H9 (cell line): Measurements from ENCODE around the gene ELFN1. TPM values are rescaled to one million over a fixed set of nuclear protein-coding genes. Genes with fewer than 3 reads are reported as not detected.

Source experiments
- DNase-seq: peaks from one replicate; pipeline ENCODE4 v3.0.0-alpha.2; 2017
- H2AFZ ChIP-seq: one replicate; pipeline ENCODE4 v1.6.1; 2013; ENCODE audit warnings: mild to moderate bottlenecking, low read length, control low read depth, moderate library complexity
- H2AK5ac ChIP-seq: 2 replicates; pipeline ENCODE4 v1.6.1; 2013; ENCODE audit warnings: low read length, control low read depth, mixed read lengths; ENCODE audit not compliant: insufficient read length
- H2BK120ac ChIP-seq: one replicate; pipeline ENCODE4 v1.6.1; 2013; ENCODE audit warnings: low read depth, mild to moderate bottlenecking, low read length, control low read depth, inconsistent platforms; ENCODE audit not compliant: poor library complexity, severe bottlenecking
- H2BK12ac ChIP-seq: 2 replicates; pipeline ENCODE4 v1.6.1; 2013; ENCODE audit warnings: low read length, control low read depth, mixed read lengths, low read depth; ENCODE audit not compliant: insufficient read length
- H2BK15ac ChIP-seq: 2 replicates; pipeline ENCODE4 v1.6.1; 2013; ENCODE audit warnings: low read depth, low read length, control low read depth
- H2BK20ac ChIP-seq: one replicate; pipeline ENCODE4 v1.6.1; 2013; ENCODE audit warnings: low read depth, mild to moderate bottlenecking, low read length, control low read depth, inconsistent platforms; ENCODE audit not compliant: poor library complexity, severe bottlenecking
- H2BK5ac ChIP-seq: 2 replicates; pipeline ENCODE4 v1.6.1; 2013; ENCODE audit warnings: low read length, control low read depth, mixed read lengths; ENCODE audit not compliant: insufficient read length
- H3K14ac ChIP-seq: 2 replicates; pipeline ENCODE4 v1.6.1; 2013; ENCODE audit warnings: low read length, control low read depth; ENCODE audit not compliant: insufficient read depth
- H3K18ac ChIP-seq: 2 replicates; pipeline ENCODE4 v1.6.1; 2013; ENCODE audit warnings: low read depth, mild to moderate bottlenecking, mixed read lengths, low read length, control low read depth; ENCODE audit not compliant: insufficient read length
- H3K23ac ChIP-seq: 2 replicates; pipeline ENCODE4 v1.6.1; 2013; ENCODE audit warnings: low read length, control low read depth, mixed read lengths, low read depth; ENCODE audit not compliant: insufficient read length
- H3K23me2 ChIP-seq: 2 replicates; pipeline ENCODE4 v1.6.1; 2013; ENCODE audit warnings: low read depth, mild to moderate bottlenecking, mixed read lengths, low read length, control low read depth; ENCODE audit not compliant: insufficient read length, poor library complexity, severe bottlenecking
- H3K27ac ChIP-seq: 2 replicates; pipeline ENCODE4 v1.5.1; 2013; ENCODE audit warnings: low read length, control low read depth, mixed read lengths, low read depth; ENCODE audit not compliant: insufficient read length
- H3K27me3 ChIP-seq: 2 replicates; pipeline ENCODE4 v1.6.1; 2013; ENCODE audit warnings: low read length, control low read depth, inconsistent platforms; ENCODE audit not compliant: insufficient read depth
- H3K4ac ChIP-seq: 2 replicates; pipeline ENCODE4 v1.6.1; 2013; ENCODE audit warnings: low read depth, mild to moderate bottlenecking, control low read depth, inconsistent platforms, low read length, moderate library complexity
- H3K4me1 ChIP-seq: 2 replicates; pipeline ENCODE4 v1.6.1; 2013; ENCODE audit warnings: low read length, control low read depth, inconsistent platforms; ENCODE audit not compliant: insufficient read depth
- H3K4me2 ChIP-seq: 2 replicates; pipeline ENCODE4 v1.6.1; 2013; ENCODE audit warnings: low read length, control low read depth, mixed read lengths; ENCODE audit not compliant: insufficient read length, insufficient read depth
- H3K56ac ChIP-seq: 2 replicates; pipeline ENCODE4 v1.6.1; 2013; ENCODE audit warnings: low read depth, mild to moderate bottlenecking, mixed read lengths, low read length, control low read depth; ENCODE audit not compliant: insufficient read length
- H3K79me1 ChIP-seq: 2 replicates; pipeline ENCODE4 v1.6.1; 2013; ENCODE audit warnings: low read depth, mild to moderate bottlenecking, moderate library complexity, low read length, control low read depth, inconsistent platforms; ENCODE audit not compliant: insufficient read depth, poor library complexity, severe bottlenecking
- H3K79me2 ChIP-seq: 2 replicates; pipeline ENCODE4 v1.6.1; 2013; ENCODE audit warnings: low read length, control low read depth, inconsistent platforms; ENCODE audit not compliant: insufficient read depth
- H3K9ac ChIP-seq: 2 replicates; pipeline ENCODE4 v1.6.1; 2013; ENCODE audit warnings: low read length, control low read depth, mixed read lengths; ENCODE audit not compliant: insufficient read length; ENCODE audit errors: extremely low read depth
- H3K9me3 ChIP-seq: one replicate; pipeline ENCODE4 v1.6.1; 2013; ENCODE audit warnings: low read depth, low read length, inconsistent platforms; ENCODE audit not compliant: control insufficient read depth
- H3T11ph ChIP-seq: one replicate; pipeline ENCODE4 v1.6.1; 2013; ENCODE audit warnings: mild to moderate bottlenecking, low read length, control low read depth, inconsistent platforms
- H4K20me1 ChIP-seq: one replicate; pipeline ENCODE4 v1.6.1; 2013; ENCODE audit not compliant: control insufficient read depth, insufficient read length, insufficient read depth
- H4K5ac ChIP-seq: 2 replicates; pipeline ENCODE4 v1.6.1; 2013; ENCODE audit warnings: low read depth, mild to moderate bottlenecking, mixed read lengths, low read length, control low read depth; ENCODE audit not compliant: insufficient read length
- H4K8ac ChIP-seq: replicated peaks from 2 replicates; pipeline ENCODE4 v1.6.1; 2013; ENCODE audit warnings: low read length, control low read depth, mixed read lengths, low read depth; ENCODE audit not compliant: insufficient read length
- H4K91ac ChIP-seq: 2 replicates; pipeline ENCODE4 v1.6.1; 2013; ENCODE audit warnings: low read depth, mild to moderate bottlenecking, moderate library complexity, mixed read lengths, low read length, control low read depth; ENCODE audit not compliant: insufficient read length
- H3K27ac Mint-ChIP-seq, 3 experiments: 2 replicates in 2 of 3; 3 replicates in 1 of 3; pipeline ENCODE4 v1.8.0; 2020 to 2021; ENCODE audit warnings: mixed read lengths in 3 of 3, mild to moderate bottlenecking in 1 of 3, moderate library complexity in 1 of 3
- H3K27me3 Mint-ChIP-seq: 2 replicates; pipeline ENCODE4 v1.8.0; 2021; ENCODE audit warnings: low read depth, mild to moderate bottlenecking, moderate library complexity, mixed read lengths
- H3K36me3 Mint-ChIP-seq, 3 experiments: 2 replicates in 2 of 3; 3 replicates in 1 of 3; pipeline ENCODE4 v1.8.0; 2020 to 2021; ENCODE audit warnings: low read depth in 3 of 3, mixed read lengths in 3 of 3; ENCODE audit not compliant: insufficient read depth in 1 of 3
- H3K4me1 Mint-ChIP-seq, 2 experiments: 2 replicates each; pipeline ENCODE4 v1.8.0; 2020; ENCODE audit warnings: mixed read lengths in 2 of 2
- H3K4me3 Mint-ChIP-seq, 2 experiments: 2 replicates in 1 of 2; 3 replicates in 1 of 2; pipeline ENCODE4 v1.8.0; 2020 to 2021; ENCODE audit warnings: mild to moderate bottlenecking in 2 of 2, mixed read lengths in 2 of 2, moderate library complexity in 1 of 2
- H3K9me3 Mint-ChIP-seq, 2 experiments: 2 replicates in 1 of 2; 3 replicates in 1 of 2; pipeline ENCODE4 v1.8.0; 2020; ENCODE audit warnings: mild to moderate bottlenecking in 2 of 2, mixed read lengths in 2 of 2, moderate library complexity in 1 of 2
- WGBS: extraction: QIAGEN DNeasy Blood & Tissue Kit; methylation state at CpG from one replicate; pipeline ENCODE4 v1.1.7; 2013; ENCODE audit warnings: missing lambda C conversion rate, low lambda C conversion rate, mixed read lengths; ENCODE audit not compliant: insufficient read length; ENCODE audit errors: extremely low coverage; 5-methylcytosine and 5-hydroxymethylcytosine counted together
- total RNA-seq: library from RNA; stranded (reverse); gene quantifications from 2 replicates; pipeline ENCODE4 v1.2.1, GENCODE V29; 2021
- TF ChIP-seq, protein P1 (sequence below): fragments of 200-600 bp; sonication (generic); conservative IDR thresholded peaks from 3 replicates; pipeline ENCODE4 v1.8.0; 2021; ENCODE audit warnings: antibody characterized with exemption, mild to moderate bottlenecking

The ELFN1 gene
- total RNA-seq, 1 experiment from 2014 or later: 3.7 TPM

DNA sequence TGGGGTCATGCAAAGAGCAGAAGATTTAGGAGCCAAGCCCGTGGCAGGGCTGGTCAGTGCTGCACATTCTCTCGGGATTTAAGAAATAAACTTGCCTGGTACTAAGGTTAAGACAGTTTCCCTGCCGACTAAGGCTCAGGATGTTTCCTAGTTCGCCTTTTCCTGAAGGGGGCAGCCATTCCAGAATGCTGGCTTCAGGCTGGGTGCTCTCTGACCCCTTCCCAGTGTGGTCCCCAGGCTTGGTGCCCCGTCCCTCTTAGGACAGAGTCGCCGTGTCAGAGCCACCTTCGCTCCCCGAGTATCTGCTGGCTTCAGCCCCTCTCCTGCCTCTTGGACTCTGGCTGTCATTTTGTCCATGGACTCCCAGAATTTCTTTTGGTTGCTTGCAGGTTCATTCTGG lies 117.2 kb downstream of the ELFN1 start:
- TF ChIP-seq, protein P1, sequence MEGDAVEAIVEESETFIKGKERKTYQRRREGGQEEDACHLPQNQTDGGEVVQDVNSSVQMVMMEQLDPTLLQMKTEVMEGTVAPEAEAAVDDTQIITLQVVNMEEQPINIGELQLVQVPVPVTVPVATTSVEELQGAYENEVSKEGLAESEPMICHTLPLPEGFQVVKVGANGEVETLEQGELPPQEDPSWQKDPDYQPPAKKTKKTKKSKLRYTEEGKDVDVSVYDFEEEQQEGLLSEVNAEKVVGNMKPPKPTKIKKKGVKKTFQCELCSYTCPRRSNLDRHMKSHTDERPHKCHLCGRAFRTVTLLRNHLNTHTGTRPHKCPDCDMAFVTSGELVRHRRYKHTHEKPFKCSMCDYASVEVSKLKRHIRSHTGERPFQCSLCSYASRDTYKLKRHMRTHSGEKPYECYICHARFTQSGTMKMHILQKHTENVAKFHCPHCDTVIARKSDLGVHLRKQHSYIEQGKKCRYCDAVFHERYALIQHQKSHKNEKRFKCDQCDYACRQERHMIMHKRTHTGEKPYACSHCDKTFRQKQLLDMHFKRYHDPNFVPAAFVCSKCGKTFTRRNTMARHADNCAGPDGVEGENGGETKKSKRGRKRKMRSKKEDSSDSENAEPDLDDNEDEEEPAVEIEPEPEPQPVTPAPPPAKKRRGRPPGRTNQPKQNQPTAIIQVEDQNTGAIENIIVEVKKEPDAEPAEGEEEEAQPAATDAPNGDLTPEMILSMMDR: peak; percentile 26; the same call in 2 of the 3 replicates
- Histone ChIP-seq H3K9ac (no peak overlapping the region), H3K4ac (no peak overlapping the region), H3K18ac (no peak overlapping the region), H3K23ac (no peak overlapping the region), H2AK5ac (no peak overlapping the region), H2BK20ac (no peak overlapping the region), H3K27me3 (no peaks in the 10 kb centered on the region), H3K23me2 (no peaks in the 10 kb centered on the region), H2BK5ac (no peak overlapping the region), H2BK12ac (no peak overlapping the region), H3K79me1 (no peaks in the 10 kb centered on the region), H3K56ac (no peak overlapping the region), H3K4me1 (no peaks in the 10 kb centered on the region), H3K9me3 (peaks cover 7% of the 10 kb centered on the region), H3K14ac (no peak overlapping the region), H3K79me2 (no peaks in the 10 kb centered on the region), H3T11ph (no peak overlapping the region), H4K91ac (no peak overlapping the region), H4K20me1 (no peaks in the 10 kb centered on the region), H3K4me2 (no peak overlapping the region), H4K8ac (no peak overlapping the region), H2BK120ac (no peak overlapping the region), H2AFZ (no peak overlapping the region), H2BK15ac (no peak overlapping the region), H4K5ac (no peak overlapping the region), H3K27ac (no peak overlapping the region)
- Mint-ChIP-seq H3K36me3 (peaks cover 4 to 10% (median 4%) of the 10 kb centered on the region in 3 experiments; a peak in 6 of 7 replicates), H3K4me1 (no peaks in the 10 kb centered on the region), H3K27me3 (peaks cover 7% of the 10 kb centered on the region), H3K4me3 (no peak overlapping the region), H3K27ac (peak overlapping the region in 1 of 3 experiments; percentile 19; a peak in 1 of 7 replicates), H3K9me3 (peaks cover 16 to 18% of the 10 kb centered on the region in 2 experiments)
- no peak for DNase-seq
- no CpG with 5 or more reads among the region's 9 CpGs for WGBS
